HG03066 (cell line): ENCODE measurements around the gene ZNF491.
"Not testable (repeated sequence)": the region's sequence is repeated elsewhere in the genome, so short reads cannot be mapped to it uniquely, and the experiment has no call there.

ENCODE experiments used
- ATAC-seq: cut with Tn5 transposase; IDR thresholded peaks from one replicate; pipeline ENCODE4 v1.9.1; 2021; ENCODE audit warnings: low read depth; ENCODE audit not compliant: unreplicated experiment

Gene ZNF491

GRCh38 chr19:11797491-11797890, 832 bp upstream of the ZNF491 start:
- no peak for ATAC-seq

GRCh38 chr19:11806354-11807098, 8.2 kb downstream of the ZNF491 start:
- no peak for ATAC-seq

- ATAC-seq, result no peak
Observed at GRCh38 chr19:11807099-11807380, 8.7 kb downstream of the ZNF491 start.

- ATAC-seq, result peak; percentile 27
Observed at GRCh38 chr19:11813703-11814028, 15.3 kb downstream of the ZNF491 start.

- peak; percentile 92 for ATAC-seq
Observed at GRCh38 chr19:11814029-11814699, 15.8 kb downstream of the ZNF491 start, which contains the start of gene ZNF440. TSS of gene ZNF440 (plus strand) at chr19:11814273. CDS start at chr19:11814448, 175 bp downstream.

GRCh38 chr19:11814700-11815035, 16.3 kb downstream of the ZNF491 start:
- ATAC-seq, result no peak

- no peak for ATAC-seq
Observed at GRCh38 chr19:11821474-11822109, 23.3 kb downstream of the ZNF491 start.

GRCh38 chr19:11828957-11829876, 30.9 kb downstream of the ZNF491 start:
- ATAC-seq, result not testable (repeated sequence)

- ATAC-seq, result no peak
Observed at GRCh38 chr19:11832253-11832912, 34.1 kb downstream of the ZNF491 start.

GRCh38 chr19:11833541-11833940, 35.2 kb downstream of the ZNF491 start:
- ATAC-seq, result no peak

- ATAC-seq, result not testable (repeated sequence)
Observed at GRCh38 chr19:11835626-11836066, 37.3 kb downstream of the ZNF491 start.

- no peak for ATAC-seq
Observed at GRCh38 chr19:11843722-11844121, 45.4 kb downstream of the ZNF491 start.

GRCh38 chr19:11847615-11848014, 49.3 kb downstream of the ZNF491 start:
- not testable (repeated sequence) for ATAC-seq

- no peak for ATAC-seq
Observed at GRCh38 chr19:11848200-11848593, 49.9 kb downstream of the ZNF491 start.

- no peak for ATAC-seq
Observed at GRCh38 chr19:11848594-11849469, 50.5 kb downstream of the ZNF491 start, which contains the start of gene ZNF439. TSS of gene ZNF439 (plus strand) at chr19:11848726. CDS start at chr19:11848868, 142 bp downstream.

- not testable (repeated sequence) for ATAC-seq
Observed at GRCh38 chr19:11850289-11850688, 52.0 kb downstream of the ZNF491 start.

- ATAC-seq, result no peak
Observed at GRCh38 chr19:11853358-11853757, 55.0 kb downstream of the ZNF491 start.

GRCh38 chr19:11856596-11857250, 58.4 kb downstream of the ZNF491 start:
- no peak for ATAC-seq
